Ramos (cell line): ENCODE data around the gene PEX26.

ENCODE experiments used
- in situ Hi-C: fragments of 300-500 bp; cut with MboI; formaldehyde crosslinking; loops from one replicate; pipeline ENCODE4 v1.14.3; 2022; ENCODE audit warnings: low sequenced_read_pairs; ENCODE audit not compliant: unreplicated experiment

PEX26 gene

DNA sequence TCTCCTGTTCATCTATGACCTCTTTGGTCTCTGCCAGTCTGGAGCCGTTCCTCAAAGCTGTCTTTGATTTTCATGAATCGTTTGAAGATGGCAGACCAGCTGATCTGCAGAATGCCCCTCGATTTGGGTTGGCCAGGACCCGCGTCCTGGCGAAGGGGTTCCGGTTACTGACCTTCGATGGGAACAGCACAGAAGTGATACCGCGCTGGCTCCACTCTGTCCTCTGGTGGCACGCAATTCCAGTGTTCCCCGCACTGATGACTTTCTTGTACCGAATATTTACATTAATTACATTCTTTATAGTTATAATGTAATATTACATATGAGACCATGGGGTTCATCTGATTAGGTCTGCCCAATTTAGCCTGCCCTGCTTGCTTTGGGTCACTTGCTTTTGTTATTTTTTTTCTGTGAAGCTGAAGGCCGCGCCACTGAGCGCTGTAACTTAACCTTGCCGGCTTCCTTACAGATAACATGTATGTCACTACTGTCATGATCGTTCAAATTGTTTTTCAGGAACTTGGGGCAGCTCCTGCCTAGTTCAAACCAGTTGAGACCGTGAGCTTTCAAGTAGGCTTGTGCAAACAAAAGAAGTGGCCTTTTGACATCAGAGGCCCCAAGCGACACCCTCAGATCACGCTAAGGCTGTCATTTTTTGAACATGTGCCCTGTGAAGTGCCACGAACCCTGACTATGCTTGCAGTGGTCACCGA is 68.0 kb downstream of the PEX26 start:
- in situ Hi-C loops = no loop called here

DNA sequence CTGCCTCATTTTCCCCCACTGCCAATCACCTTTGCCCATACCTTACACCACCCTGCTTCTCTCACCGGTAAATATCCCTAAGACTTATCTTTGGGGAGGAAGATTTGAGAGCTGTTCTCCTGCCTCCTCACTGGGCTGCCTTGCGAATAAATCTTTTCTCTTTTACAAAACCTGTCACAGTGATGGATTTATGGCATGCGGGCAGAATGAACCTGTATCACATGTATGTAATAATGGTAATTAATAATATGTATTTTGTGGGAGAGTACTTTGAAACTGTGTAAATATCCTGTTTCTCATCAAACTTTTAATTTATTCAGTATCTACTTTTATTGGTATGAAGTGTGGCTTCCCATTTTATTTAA is 68.6 kb downstream of the PEX26 start:
- in situ Hi-C loops = no loop called here

DNA sequence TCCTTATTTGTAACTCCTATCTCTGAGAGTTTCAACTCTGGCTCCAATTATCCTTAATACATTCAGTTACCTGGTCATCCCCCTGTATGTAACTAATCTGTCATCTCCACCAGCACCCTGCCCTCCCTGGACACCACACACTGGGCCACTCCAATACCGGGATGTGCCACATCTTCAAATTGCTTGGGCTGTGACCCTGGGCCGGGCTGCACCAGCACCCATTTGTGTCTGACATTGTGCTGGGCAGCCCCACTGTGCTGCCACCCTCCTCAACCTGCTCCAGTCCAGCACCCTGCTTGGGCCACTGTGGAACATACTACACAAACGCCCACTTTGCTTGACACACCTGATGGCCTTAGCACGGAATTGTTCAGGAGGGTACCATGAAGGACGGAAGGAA is 70.0 kb downstream of the PEX26 start:
- in situ Hi-C loops = no loop called here

DNA sequence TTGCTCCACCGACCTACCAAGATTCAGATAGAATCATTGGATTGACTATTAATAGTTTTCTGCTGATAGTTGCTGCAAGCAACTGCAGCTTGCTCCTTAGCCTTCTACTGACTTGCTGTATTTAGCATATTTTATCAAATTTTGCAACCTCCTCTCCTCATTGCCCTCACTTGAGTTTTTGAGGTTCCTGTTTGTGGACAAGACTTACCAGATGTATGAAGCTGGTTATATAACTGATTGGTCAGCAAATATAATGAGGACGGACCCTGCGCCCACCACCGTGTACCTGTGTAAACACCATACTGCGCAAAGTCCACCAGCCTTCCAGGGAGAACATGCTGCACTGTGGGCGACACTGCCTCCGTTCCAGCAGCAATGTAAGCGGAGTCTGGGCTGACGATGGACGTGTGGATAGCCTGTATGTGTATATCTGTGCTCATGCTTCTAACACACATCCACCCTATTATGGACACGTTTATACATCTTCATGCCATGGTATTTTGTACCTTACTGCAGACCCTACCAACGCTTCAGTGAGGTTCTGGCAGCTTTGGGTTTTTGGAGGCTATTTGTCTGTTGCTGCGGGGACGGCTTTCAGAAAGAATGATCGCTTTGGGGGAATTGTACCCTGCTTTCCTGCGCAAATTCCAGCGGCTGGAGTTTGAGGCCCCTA is 70.6 kb downstream of the PEX26 start:
- in situ Hi-C loops = no loop called here

DNA sequence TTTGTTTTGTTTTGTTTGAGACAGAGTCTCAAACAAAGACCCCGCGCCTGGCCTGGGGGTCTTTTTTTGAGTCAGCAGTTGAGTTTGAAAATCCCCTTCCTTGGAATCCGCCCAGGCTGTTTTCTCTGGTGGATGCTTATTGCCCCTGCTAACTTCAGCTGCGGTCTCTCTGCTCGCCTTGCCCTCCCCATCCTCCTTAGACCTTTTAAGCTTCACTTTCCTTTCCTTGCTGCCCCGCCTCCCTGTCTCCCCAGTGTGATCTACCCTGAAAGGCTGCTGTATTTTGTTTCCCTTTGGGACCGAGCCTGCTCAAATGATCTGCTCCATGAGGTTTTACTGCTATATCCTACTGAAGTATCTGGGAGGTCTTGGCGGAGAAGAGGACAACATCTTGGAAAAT is 74.7 kb downstream of the PEX26 start:
- in situ Hi-C loops = no loop called here

DNA sequence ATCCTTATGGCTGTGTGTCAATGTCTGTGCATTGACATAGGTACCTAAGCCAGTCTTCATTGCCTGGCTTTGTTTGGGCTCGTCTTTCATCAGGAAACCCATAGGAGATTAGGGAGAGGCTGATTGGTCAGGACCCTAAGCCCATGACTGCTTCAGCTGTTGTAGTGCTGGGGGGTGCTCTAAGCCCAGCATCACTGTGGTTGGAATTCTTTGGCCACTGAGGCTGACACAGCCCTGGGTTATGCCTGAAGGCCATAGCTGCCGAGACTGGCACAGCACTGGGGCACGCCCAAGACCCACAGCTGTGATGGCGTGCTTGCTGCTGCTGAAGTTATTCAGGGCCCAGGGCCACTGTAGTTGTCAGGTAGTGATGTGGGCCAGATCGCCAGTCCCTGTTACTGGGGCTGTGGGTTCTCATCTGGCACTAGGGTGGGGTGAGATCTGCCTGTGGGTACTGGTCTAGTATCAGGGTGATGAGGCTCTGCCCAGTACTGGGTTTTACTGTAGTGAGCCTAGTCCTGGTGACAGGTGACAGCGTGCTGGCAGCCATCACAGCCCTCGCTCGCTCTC is 77.1 kb downstream of the PEX26 start:
- in situ Hi-C loops = no loop called here
